NCI-H1417 treated with DMSO at 0.1 percent for 48 hours (cell line): ENCODE results near the gene C1QTNF2.

Experiments used
- DNase-seq: peaks from one replicate; lab custom pipeline; 2025; lab: John Stamatoyannopoulos, UW

C1QTNF2 gene

DNA sequence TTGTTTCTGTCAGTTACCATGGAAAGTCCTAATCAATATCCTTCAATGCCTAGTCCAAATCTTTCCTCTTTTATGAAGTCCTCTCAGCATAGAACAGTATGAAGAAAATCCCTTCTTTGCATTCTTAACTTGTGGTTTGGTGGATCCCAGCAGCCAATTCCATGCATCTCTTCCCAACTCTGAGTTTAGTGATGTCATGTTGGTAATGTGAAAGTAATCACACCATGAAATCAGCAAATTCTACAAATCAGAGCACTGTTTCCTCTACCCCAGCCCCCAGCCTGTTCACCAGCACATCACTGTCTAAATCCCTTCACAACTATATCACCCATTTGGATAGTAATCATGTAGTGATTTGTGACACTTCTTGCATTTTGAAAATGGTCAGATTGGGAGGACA, 4.7 kb upstream of the C1QTNF2 start:
- no peak for DNase-seq

DNA sequence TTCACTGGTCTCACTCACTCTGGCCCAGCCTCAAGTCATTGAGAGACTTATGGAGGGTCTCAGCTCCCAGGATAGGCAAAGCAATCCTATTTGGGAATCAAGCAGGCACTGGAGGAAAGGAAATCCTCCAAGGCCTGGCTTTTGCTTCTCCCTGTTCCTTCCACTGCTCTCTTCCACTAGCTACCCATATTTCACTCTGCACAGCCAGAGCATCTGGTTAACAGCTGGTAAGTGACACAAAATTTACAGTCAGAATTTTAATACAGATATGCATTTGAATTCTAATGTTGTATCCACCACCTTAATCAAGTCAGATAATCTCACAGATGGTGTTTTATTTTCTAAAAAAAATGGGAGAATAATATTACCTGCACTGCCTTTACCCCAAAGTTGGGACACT, 868 bp upstream of the C1QTNF2 start:
- DNase-seq, result no peak

GRCh38 chr5:160370713-160371034, 248 bp upstream of the C1QTNF2 start:
- no peak for DNase-seq

DNA sequence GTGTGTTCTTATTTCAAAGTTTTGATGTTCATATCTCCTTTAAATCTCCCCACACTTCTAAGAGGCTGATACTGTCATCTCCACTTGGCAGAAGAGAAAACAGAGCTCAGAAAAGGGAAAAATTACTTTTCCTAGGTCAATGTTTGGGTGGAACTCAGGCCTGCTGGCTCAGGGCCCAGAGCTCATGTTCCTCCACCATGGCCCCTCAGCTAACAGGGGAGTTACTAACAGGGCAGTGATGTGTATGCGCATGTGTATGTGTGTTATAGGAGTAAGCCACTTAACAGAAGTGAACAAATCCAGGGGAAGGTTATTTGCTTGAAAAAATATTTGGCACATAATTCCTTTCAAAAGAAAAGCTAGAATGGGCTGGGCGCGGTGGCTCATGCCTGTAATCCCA, 2.5 kb downstream of the C1QTNF2 start:
- DNase-seq, result no peak

DNA sequence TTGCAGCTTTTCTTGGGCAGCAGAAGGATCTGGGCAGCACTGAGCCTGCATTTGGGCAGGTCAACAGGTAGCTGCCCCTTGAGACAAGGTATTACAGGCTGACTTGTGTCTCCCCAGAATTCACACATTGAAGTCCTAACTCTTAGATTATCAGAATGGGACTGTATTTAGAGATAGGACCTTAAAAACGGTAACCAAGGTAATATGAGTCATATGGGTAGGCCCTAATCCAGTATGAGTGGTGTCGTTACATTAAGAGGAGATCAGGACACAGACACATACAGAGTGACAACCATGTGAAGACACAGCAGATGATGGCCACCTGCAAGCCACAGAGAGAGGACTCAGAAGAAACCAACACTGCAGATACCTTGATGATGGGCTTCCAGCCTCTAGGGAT, 3.2 kb downstream of the C1QTNF2 start:
- no peak for DNase-seq

DNA sequence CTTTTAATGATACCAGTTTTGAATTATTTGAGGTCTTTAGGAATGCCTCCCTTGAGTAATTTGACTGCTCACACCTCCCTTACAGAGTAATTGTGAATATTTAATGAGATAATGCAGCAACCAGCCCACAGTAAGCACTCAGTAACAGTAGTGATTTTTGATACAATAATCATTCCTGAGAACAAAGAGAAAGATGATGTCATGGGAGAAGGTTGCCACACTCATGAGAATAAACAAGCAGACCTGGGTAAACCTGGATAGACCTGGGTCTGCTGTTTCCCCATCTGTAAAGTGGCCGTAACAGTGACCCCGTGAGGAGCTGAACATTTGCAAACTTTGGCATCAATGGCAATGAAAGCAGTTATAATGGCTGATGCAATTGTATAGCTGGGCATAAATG, 4.2 kb downstream of the C1QTNF2 start:
- no peak for DNase-seq

GRCh38 chr5:160363660-160364395, 6.6 kb downstream of the C1QTNF2 start:
- no peak for DNase-seq

GRCh38 chr5:160363211-160363610, 7.2 kb downstream of the C1QTNF2 start:
- no peak for DNase-seq

DNA sequence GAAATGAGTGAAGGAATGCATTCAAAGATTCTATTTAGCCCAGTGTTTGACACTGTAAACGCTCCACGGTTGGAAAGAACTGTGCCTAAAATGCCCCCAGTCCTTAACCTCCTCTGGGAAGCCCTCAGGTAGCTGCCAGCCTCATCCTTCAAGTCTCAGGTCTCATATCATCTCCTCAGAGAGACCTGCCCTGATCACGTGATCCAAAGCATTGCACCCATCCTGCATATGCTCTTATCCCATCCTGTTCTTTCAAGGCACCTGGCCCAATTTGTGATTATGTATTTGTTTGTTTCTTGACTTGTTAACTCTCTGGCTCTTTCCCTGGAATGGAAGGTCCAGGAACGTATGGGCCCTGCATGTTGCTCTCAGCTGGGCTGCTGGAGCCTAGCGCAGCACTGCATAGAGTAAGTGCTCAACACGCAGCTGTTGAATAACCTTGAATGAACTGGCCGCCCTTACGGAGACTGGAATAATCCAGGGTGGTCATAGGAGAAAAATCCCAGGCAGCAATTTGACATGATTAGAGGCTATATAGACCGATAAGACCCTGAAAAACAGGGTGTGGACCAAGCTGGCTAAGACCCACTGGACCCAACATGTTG, 8.7 kb downstream of the C1QTNF2 start:
- DNase-seq, result no peak

- DNase-seq, result no peak
These were observed 10.1 kb downstream of the C1QTNF2 start for GRCh38 chr5:160360310-160360709.

DNA sequence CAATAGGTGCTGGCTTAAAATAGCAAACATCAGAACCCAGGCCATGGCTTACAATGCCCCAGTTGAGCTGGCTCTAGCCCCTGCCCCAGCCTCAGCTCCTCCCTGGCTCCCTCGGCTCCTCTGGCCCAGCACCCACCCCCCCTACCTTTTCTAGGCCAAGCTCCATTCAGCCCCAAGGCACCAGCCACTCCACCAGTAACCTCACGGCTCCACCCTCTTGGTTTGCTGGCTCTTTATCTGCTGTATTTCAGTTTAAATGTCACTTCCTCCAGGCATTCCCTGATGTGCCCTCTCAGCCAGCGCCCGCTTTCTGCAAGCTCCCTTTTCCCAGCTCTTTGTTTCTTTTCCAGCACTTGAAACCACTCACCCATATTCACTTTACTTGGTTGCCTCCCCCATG, 10.6 kb downstream of the C1QTNF2 start:
- no peak for DNase-seq

DNA sequence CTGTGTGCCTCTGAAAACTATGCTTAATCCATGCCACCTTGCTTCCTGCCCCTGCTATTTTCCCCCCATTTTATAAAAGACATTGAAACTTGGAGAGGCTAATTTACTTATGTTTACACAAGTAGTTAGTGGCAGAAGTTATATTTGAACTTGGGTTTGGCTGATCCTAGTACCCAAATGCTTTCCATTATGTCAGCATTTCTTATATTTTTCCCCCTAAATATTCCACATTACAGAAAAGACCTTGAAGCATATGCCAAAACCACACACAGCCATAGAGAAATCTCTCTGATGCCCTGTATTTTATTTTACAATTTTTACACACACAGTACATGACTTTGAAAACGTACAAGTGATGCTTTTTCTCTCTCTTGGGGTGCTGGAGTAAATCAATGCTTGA, 11.2 kb downstream of the C1QTNF2 start:
- no peak for DNase-seq

DNA sequence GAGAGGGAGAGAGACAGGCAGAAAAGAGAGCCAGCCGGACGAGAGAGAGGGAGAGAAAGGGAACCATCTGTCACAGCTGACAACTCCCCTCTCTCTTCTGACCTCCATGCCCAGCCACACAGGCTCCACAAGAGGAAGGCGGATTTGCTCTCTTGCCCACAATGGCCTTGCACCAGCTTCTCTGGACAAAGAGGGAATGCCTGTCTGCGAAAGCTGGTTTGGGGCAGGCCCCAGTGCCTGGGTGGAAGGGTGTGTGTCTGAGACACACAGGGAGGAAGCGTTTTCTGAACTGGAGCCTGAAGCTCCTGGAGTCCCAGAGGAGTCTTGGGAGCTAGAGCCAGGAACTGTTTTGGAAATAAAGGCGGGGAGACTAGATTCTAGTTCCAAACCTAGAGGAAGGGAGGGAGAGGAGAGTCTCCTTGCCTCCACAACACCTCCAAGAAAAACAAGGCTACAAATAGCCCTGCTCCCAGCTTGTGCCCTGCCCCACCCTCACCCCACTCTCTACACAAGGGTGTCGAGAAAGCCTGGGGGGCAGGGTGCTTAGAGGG, 12.5 kb downstream of the C1QTNF2 start:
- no peak for DNase-seq

GRCh38 chr5:160357394-160357793, 13.0 kb downstream of the C1QTNF2 start:
- DNase-seq, result no peak

- DNase-seq, result no peak
These were observed 13.7 kb downstream of the C1QTNF2 start for GRCh38 chr5:160356550-160357347.

- DNase-seq, result no peak
These were observed 15.8 kb downstream of the C1QTNF2 start for GRCh38 chr5:160354666-160355065.

- no peak for DNase-seq
These were observed 17.0 kb downstream of the C1QTNF2 start for GRCh38 chr5:160353379-160353778.

- DNase-seq, result no peak
These were observed 18.1 kb downstream of the C1QTNF2 start for GRCh38 chr5:160352308-160352707.

GRCh38 chr5:160349935-160350303, 20.5 kb downstream of the C1QTNF2 start:
- DNase-seq, result no peak

DNA sequence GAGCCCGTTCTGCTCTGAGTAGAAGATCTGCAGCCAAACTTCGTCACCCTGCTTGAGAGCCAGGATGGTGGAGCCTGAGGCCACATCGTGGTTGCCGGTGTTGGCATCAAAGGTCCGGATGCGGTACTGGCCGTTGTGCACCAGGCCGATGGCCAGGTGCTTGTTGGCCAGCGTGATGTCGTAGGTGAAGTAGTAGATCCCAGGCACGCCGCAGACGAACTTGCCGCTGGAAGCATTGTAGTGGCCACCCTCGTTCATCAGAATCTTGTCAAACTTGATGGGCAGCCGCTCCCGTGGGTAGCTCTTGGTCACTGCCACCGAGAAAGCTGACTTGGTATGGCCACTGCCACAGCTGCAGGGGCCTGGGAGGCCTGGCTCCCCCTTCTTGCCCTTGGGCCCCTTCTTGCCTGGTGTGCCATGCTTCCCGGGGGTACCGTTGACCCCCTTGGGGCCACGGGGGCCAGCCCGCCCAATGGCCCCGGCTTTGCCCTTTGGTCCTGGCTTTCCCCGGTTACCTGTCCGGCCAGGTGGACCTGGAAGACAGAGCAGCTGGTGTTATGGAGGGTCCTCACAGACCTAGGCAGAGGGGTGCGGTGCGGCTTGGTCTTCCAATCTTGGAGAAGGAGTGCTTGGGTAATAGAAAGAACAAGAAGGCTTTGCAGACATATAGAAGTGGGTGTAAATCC, 21.0 kb downstream of the C1QTNF2 start:
- DNase-seq, result no peak

DNA sequence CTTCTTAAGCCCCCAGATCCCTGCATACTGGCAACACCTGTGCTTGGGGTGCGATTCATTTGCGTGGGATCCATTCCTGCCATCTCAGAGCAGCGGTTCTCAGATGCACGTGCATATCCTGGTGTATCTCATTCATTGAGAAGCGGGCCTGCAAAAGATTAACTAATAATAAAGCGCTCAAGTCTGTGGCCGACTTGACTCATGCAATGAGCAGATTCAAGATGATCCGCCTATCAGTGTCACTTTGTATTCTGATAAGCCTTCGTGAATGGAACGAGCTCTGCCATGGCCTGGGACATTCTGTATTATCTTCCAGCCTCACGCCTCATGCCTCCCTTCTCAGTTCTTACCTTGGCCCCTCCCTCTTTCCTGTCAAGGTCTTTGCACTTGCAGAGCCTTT, 22.3 kb downstream of the C1QTNF2 start:
- no peak for DNase-seq

- DNase-seq, result no peak
These were observed 23.0 kb downstream of the C1QTNF2 start for GRCh38 chr5:160347448-160347847.
